HG03460 (cell line): ENCODE data around the gene CH25H.
A peak's percentile ranks its signal among the peaks of the same experiment; 100 is the strongest.
"Not testable (repeated sequence)": the region's sequence is repeated elsewhere in the genome, so short reads cannot be mapped to it uniquely, and the experiment has no call there.

Source experiments
- ATAC-seq: cut with Tn5 transposase; IDR thresholded peaks from one replicate; pipeline ENCODE4 v1.9.1; 2021; ENCODE audit not compliant: unreplicated experiment

Gene CH25H

DNA sequence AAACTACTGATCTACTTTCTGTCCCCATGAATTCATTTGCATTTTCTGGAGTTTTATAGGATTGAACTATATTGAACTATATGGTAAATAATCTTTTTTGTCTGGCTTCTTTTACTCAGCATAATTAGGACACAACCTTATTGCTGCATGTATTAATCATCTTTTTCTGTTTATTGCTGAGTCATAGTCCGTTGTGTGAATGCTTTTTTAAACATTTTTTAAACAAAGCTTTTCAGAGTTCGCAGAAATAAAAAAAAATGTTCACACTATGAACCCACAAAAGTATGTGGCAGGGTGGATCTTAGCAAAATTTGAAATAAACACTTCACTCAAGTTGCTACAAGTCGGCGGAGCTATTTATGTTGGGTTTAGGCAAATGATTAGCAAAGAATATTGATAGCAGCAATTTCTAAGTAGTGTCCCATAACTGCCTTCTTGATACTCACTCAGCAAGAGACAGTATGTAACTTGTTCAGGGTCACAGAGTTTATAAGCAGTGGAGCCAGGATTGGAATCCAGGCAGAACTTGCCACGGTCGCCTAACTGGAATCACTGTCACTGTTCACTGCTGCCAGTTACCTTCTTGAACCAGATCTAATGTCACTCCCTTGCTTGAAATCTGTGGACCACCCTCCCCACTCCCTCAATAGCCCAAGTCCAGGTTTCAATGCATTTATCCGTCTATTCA is 5.6 kb downstream of the CH25H start:
- no peak for ATAC-seq

DNA sequence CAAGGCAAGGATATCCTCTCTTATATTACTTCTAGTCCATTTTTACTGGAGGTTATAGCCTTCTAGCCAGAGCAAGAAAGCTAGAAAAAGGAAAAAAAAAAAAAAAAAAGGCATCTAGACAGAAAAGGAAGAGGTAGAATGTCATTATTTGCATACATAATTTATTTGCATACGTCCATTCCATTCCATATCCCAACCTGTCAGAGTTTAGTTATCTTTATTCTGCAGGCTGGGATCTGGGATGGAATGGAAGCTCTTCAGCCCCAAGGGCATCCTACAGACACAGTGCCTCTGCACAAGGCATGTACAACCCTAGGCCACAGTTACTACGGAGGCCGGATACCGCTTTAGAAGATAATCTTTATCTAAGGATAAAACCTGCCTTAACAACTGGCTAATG is 9.6 kb downstream of the CH25H start:
- ATAC-seq, result no peak

DNA sequence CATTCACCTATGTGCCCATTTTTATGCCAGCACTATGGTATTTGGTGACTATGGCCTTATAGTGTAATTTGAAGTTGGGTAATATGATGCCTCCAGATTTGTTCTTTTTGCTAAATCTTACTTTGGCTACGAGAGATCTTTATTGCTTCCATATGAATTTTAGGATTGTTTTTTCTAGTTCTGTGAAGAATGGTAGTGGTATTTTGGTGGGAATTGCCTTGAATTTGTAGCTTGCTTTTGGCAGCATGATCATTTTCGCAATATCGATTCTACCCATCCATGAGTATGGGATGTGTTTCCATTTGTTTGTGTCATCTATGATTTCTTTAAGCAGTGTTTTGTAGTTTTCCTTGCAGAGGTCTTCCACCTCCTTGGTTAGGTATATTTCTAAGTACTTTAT is 15.8 kb downstream of the CH25H start:
- not testable (repeated sequence) for ATAC-seq

DNA sequence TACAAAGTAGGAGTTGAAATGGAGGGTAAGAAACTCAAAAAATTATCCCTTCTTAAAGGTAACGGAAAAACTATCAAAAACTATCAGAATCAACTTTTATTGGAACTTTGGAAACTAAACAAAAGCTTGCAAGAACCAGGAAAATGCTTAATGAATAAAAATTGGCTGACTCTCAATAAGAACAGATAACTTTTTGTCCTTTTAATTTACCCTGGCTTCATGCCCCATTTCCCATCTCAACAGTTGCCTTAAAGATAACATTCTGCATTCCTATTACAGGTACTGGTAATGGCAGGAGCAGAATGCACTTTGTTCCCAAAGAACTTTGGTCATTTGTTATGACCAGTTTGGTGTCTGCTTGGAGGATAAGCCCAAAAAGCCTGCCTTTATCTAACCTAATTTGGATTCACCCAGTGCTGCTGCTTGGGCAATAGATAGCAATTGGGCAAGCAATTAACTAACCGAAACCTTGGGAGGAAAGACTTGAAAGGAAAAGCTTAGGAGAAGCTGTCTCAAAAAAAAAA is 17.8 kb downstream of the CH25H start:
- ATAC-seq, result no peak

DNA sequence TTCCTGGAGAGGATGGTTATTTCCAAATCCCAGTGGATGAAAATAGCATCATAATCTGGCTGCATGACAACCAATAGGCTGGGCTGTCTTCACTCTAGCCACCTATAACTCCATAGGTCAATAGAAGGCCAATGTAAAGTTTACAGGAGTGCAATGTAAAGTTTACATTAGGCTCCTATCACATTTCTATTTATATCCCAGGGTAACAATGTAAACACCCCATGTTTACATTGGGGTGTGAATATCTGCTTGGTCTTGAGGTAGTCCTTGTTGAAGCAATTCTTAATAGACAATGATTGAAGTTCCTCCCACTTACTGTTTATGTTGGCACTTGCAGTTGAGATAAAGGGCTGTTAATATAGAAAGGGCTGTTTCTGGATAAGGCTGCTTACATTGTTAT is 21.5 kb downstream of the CH25H start:
- ATAC-seq, result no peak

DNA sequence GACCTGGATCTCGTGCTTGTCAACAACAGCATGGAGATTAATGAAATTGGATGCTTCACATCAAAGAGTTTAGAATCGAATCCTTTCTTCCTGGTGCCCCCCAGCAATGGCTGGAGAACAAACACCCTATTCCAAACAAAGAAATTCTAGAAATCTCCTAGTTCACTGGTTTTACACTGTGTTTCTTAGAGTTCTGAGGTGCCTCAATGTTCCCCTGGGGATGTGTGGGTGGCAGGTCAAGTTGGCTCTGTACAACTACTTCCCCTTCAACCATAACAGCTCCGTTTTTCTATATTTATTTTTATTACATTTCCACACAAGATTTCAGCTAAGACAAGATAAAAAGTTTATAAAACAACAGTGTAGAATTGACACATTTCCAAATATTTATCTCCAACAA is 22.5 kb downstream of the CH25H start:
- no peak for ATAC-seq

DNA sequence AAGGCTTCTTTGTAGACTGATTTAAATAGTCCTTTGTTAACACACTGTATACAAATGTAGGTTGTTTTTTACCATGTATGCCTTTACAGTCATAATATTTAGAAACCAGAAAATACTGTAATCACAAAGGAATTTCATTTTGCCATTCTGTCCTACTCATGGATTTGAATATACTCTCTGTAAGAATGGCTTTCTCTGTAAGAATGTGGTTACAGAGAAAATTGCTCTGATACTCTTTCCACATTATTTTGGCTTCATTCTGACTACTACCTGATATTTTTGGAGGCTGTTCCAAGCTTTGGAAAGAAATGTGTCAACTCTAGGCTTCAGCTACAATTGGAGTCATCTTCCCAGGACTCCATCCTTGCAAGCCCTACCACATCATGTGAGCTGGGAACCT is 23.5 kb downstream of the CH25H start:
- no peak for ATAC-seq

DNA sequence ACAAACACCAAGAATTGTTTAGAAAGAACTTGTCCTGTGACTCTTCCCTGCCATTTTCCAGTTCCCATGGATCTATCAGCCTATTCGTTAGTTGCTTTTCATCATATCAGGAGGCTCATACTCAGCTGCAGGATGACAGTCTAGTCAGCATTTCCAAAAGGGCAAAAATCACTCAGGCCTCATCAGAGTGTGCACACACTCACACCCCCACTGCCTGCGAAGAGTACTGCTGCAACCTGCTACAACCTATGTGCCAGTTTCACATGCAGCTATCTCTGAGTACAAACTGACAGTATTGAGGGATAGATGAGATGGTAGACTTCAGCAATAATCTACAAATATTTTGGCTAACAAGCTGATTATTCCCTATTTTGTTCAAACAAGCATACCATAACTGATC is 24.2 kb downstream of the CH25H start:
- no peak for ATAC-seq

DNA sequence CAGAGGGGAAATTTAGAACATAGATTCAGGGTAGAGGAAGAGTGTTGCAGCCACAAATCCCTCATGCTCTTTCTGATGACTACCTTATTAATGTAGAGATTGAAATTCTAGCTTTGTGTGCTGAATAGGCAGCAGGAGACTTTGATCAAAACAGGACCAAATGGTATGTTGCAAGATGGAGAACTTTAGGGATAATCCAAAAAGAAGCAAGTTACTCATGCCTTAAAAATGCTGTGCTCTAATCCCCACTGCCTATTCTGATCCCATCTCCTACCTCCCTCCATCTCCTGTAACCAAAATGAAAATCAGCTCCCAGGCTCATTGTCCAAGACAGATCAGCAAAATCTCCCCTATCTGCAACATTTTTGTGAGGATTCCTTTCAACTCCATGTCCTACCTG is 31.3 kb downstream of the CH25H start:
- ATAC-seq, result no peak

DNA sequence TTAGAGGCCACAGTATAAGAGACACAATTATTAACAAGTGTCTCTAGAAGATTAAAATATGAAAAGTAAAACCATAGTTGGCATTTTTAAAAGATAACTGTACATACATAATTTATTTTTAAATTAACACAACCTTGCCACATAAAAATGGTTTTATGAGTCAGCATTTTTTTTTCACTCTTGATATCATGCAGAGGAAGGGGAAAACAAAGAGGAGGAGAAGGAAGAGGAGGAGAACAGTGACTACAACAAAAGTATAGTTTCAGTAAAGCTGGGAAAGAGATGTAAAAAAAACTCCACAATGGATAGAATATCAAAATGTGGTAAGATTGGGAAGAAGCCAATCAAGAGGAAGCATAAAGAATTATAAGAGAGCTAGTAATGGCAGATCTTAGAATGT is 34.0 kb downstream of the CH25H start:
- ATAC-seq, result no peak

DNA sequence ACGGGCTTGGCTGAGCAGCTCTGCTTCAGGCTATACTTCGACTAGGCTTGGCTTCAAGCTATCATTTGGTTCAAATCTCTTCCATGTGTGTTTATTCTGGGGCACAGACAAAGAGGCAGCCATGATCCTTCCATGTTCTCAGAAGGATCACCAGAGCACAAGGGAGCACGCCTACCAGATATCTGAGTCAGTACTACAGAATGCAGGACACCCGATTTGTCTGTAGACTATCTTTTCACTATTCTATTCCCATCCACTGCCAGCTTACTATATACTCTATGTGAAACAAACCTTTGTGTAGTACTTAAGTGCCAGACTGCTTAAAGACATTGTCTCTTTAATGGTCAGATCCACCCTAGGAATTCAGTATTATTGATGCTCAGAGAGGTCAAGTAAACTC is 35.1 kb downstream of the CH25H start:
- no peak for ATAC-seq

DNA sequence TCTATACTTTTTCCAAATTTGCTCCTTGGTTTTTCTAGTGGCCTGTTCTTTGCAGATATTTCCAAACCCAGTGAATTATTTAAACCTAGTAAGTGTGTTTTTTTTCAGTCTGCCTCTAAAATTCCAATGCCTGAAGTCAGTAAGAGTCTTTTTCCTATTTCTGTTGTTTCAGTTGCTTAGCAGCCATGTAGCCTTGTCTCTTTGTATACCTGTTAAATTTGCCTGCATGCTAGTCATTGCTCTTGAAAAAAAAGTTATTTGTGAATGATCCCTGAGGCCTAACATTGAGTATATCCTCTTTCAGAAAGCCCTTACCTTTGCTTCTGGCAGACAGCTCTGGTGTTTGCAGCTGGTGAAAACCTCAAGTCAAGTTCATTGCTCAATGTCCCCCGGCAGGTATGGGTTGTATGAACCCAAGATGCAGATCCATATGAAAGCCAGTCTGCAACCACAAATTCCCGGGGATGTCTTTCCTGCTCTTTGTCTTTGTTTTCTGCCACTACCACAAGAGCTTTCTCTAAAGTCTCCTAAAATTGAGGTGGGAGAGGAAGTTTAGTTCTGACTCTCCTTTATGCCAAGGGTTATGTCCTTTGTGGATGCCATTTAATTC is 35.7 kb downstream of the CH25H start:
- ATAC-seq, result no peak

DNA sequence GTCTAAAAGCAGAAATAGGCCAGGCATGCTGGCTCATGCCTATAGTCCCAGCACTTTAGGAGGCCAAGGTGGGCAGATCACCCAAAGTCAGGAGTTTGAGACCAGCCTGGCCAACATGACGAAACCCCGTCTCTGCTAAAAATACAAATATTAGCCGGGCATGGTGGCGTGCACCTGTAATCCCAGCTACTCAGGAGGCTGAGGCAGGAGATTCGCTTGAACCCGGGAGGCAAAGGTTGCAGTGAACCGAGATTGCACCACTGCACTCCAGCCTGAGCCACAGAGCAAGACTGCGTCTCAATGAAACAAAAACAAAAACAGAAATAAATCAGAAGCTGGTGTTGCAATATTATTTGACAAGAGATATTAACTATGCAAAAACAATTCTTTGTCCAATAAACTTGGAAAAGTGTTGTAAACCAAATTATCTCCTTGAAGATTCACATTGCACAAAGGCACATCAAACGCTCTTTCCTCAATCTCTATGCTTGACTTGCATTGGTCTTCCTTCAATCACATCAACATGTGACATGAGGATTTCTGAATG is 38.7 kb downstream of the CH25H start:
- not testable (repeated sequence) for ATAC-seq

DNA sequence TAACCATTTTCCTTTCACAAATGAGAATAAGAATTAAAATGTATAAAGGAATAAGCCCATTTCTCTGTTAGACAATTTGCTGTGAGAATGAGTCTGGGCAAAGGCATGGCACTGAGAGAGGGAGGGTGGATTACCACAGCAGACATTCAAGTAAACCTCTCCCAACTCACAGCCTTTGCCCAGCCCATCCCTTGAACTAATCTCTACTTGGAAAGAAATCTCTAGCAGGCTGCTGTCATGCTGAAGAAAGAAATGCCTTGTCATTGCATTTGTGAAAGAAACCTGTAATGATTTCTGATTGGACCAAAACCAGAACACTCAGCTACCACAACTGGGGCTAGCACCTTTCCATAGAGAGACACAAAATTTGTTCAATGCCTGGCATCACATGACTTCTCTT is 39.2 kb downstream of the CH25H start:
- ATAC-seq, result no peak

DNA sequence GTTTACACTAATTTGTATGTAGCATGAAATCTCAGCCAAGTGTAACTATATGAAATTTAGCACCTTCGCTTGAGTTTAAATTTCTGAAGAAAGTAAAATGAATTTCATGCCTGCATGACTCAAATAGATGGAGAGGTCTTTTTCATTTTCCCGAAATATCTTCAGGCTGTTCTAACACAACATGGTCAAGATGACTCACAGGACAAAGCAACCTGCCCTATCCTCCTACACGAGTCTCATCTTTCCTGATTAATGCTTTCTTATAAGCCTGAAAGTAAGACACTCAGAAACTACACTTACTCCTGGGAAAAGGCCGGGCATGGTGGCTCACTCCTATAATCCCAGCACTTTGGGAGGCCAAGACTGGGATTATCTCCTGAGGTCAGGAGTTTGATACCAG is 41.2 kb downstream of the CH25H start:
- ATAC-seq, result no peak

DNA sequence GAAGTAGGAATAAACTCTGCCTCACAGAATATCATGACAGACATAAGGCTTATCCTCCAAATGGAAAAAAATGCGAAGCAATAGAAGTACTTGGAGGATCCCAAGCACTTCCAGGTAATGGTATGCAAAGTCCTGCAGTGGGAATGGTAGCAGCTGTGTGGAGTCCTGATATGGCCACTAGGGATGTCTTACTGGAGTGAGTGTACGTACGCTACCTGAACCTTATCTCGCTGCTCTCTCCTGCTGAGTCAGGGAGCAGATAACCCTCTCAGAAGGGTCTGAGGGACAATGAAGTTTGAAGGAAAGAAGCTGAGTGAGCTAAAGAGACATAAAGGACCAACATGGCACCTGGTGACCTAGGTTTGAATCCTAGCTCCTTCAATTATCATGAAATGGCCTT is 42.2 kb downstream of the CH25H start:
- no peak for ATAC-seq

DNA sequence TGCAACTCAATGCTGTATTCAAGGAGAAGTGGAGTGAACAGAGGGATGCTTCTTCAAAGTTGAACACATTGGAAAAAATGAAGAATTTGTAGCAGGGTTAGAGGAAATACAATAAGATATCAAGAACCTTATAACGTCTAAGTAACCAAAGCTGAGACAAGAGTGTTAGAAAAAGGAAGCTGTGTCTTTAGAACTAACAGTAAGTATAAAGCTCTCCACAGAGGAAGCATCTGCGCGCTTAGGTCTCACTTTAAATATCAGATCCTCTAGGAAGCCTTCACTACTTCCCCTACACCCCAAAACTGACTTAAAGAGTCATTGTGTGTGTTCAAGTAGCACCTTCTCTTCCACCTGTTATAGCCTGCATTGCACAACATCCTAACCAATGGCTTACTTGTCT is 43.0 kb downstream of the CH25H start:
- ATAC-seq, result peak; percentile 20

DNA sequence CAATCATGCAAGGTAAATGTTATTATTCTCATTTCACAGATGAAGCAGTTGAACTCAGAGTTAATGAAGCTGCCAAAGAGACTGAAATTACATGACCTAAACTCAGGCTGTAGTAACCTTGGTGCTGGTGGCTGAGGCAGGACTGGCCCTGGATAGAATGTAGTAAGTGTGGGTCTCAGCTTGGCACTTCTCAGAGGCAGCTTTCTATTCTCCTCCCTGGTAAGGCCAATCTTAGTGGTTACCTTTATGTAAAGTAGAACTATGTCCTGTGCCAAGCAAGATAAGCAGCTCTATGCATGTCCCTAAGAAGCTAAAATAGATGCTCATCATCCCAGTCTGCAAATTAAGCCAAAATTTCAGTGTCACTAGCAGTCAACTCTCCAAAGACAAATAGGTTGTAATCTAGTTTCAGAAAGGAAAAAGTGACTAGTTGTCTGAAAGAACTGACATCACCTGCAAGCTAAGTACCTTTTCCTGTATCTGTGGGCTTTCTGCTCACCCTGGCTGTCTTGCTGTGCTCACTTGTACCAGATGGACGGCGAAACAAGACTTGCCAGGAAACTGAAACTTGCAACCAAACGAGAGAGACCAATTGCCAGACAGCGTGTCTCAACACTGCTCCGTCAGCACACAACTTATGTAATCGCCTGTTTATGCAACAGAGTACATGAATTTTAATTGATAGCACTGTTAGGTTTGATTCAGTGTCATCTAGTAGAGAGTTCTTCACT is 43.7 kb downstream of the CH25H start:
- ATAC-seq, result peak; percentile 97

DNA sequence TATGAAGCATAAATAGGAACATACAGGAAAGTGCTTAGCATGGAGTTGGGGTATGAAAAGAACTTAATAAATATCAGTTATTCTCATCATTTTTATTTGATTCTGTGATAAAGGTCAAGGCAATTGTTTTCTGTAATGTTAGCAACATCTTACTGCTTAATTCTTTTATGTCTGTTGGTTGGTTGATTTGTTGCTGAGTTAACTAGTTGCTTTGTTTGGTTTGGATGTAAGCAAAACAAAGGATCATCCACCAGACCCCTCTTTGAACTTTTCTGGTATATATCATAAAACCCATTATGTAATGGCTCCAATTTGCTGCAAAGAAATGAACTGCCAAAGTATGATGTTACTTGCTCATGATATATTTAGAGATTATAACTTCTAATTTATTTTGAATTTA is 44.5 kb downstream of the CH25H start:
- ATAC-seq, result no peak

DNA sequence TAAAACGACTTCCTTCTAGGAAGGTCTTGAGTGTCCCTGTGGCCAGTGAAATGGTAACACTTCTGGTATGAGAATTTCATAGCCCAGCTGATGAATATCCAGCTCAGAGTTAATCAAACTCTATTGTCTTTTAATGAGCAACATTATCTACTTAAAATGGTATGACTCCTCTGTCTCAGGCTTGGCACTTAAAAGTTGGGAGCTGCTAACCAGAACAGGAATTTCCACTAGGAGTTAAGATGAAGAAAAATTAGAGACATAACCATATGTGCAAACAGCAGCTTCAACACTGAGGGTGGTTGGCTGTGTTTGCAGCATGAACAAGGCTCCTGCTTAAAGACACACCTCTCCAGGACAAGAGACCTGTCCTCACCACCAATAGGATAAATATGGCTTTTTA is 46.8 kb downstream of the CH25H start:
- ATAC-seq, result no peak

DNA sequence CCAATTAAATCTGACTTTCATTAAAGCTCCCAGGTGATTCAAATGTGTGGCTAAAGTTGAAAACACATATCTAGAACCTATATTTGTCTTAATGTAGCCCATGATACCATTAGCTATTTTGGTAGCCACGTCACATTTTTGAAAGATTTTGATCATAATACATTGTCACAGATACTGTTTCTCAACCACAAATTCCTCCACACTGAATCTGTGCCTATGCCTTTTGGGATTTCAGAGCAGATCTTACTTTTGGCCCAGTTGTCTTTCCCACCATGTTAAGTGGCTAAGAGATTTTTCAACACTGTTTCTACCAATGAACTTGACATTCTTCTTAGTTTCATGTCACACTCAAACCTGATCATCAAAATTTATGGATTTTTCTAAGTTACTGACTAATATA is 47.4 kb downstream of the CH25H start:
- no peak for ATAC-seq

DNA sequence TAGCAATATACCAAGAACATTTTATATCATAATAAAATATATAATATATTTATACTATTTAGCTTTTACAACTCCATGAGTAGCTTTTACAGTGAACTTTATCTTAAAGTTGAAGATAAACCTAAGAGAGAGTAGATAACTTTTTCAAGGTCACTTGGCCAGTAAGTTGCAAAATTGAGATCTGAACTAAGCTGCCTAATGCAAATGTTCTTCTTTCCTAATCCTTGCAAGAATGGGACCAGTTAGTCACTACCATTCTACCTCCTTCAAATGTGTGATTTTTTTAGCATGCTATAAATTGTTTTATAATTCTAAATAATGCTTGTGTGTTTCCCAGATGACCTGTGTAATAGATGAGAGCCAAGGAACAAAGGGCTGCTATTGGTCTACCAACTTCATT is 47.8 kb downstream of the CH25H start:
- no peak for ATAC-seq
